Skeletal muscle tissue (tissue), 4 donors: Measurements from ENCODE around the gene RPL15. TPM values are rescaled to one million over a fixed set of nuclear protein-coding genes. Genes with fewer than 3 reads are reported as not detected.
"Not testable (repeated sequence)": the region's sequence is repeated elsewhere in the genome, so short reads cannot be mapped to it uniquely, and the experiment has no call there.

ENCODE experiments used
- H3K27ac ChIP-seq: one replicate; pipeline ENCODE4 v1.7.0; 2013; ENCODE audit warnings: mild to moderate bottlenecking, low read depth, low read length, inconsistent platforms
- H3K27me3 ChIP-seq, 3 donors: one replicate each; pipeline ENCODE4 v1.7.0; 2013; ENCODE audit warnings: low read length in 3 of 3; ENCODE audit not compliant: control insufficient read depth in 3 of 3, insufficient read depth in 3 of 3
- H3K36me3 ChIP-seq, 3 donors: one replicate each; pipeline ENCODE4 v1.7.0; 2013; ENCODE audit warnings: low read length in 3 of 3; ENCODE audit not compliant: control insufficient read depth in 3 of 3, insufficient read depth in 3 of 3
- H3K4me1 ChIP-seq, 3 donors: one replicate each; pipeline ENCODE4 v1.7.0; 2013; ENCODE audit warnings: low read length in 3 of 3, mild to moderate bottlenecking in 3 of 3; ENCODE audit not compliant: control insufficient read depth in 3 of 3, insufficient read depth in 3 of 3
- H3K4me3 ChIP-seq, 3 donors: one replicate each; pipeline ENCODE4 v1.7.0; 2013; ENCODE audit warnings: low read length in 3 of 3
- H3K9ac ChIP-seq, 3 donors: one replicate each; pipeline ENCODE4 v1.7.0; 2013; ENCODE audit warnings: low read length in 3 of 3, mild to moderate bottlenecking in 3 of 3, moderate library complexity in 2 of 3, low read depth in 1 of 3
- H3K9me3 ChIP-seq, 3 donors: one replicate each; pipeline ENCODE4 v1.7.0; 2013; ENCODE audit warnings: low read length in 3 of 3; ENCODE audit not compliant: control insufficient read depth in 3 of 3
- total RNA-seq: library from RNA; depleted of rRNA; stranded (reverse); fragments of >200 nt; gene quantifications from one replicate; pipeline ENCODE4 v1.2.3, GENCODE V29; 2014
- donor health status: Osteomylitis.

The RPL15 gene
- total RNA-seq, 1 donor from 2014 or later = 3,028 TPM

- H3K4me3 ChIP-seq = no peak overlapping the region
- H3K4me1 ChIP-seq = peaks cover 3 to 18% (median 5%) of the 10 kb centered on the region in 3 donors
- peaks cover 0 to 15% (median 8%) of the 10 kb centered on the region in 3 donors for H3K36me3 ChIP-seq
- H3K9me3 ChIP-seq = no peaks in the 10 kb centered on the region
- no peak overlapping the region for H3K9ac ChIP-seq
- no peaks in the 10 kb centered on the region for H3K27me3 ChIP-seq
- H3K27ac ChIP-seq = no peak overlapping the region
Observed at GRCh38 chr3:23888617-23889228, 28.2 kb upstream of the RPL15 start.

GRCh38 chr3:23889386-23889785, 27.5 kb upstream of the RPL15 start:
- no peaks in the 10 kb centered on the region for H3K27me3 ChIP-seq
- peak overlapping the region in 1 of 3 donors; percentile 8 for H3K9ac ChIP-seq
- peaks cover 3 to 18% (median 5%) of the 10 kb centered on the region in 3 donors for H3K4me1 ChIP-seq
- no peak overlapping the region for H3K27ac ChIP-seq
- no peaks in the 10 kb centered on the region for H3K9me3 ChIP-seq
- H3K4me3 ChIP-seq = no peak overlapping the region
- peaks cover 0 to 19% (median 9%) of the 10 kb centered on the region in 3 donors for H3K36me3 ChIP-seq

- Histone ChIP-seq H3K9ac (no peak overlapping the region), H3K27ac (no peak overlapping the region), H3K4me1 (peaks cover 3 to 18% (median 5%) of the 10 kb centered on the region in 3 donors), H3K27me3 (no peaks in the 10 kb centered on the region), H3K9me3 (no peaks in the 10 kb centered on the region), H3K36me3 (peaks cover 0 to 20% (median 13%) of the 10 kb centered on the region in 3 donors), H3K4me3 (no peak overlapping the region)
Observed at GRCh38 chr3:23889950-23890349, 27.0 kb upstream of the RPL15 start.

- no peak overlapping the region for H3K9ac ChIP-seq
- H3K36me3 ChIP-seq = peaks cover 3 to 24% (median 23%) of the 10 kb centered on the region in 3 donors
- no peak overlapping the region for H3K4me3 ChIP-seq
- no peaks in the 10 kb centered on the region for H3K9me3 ChIP-seq
- peaks cover 0 to 1% (median 0%) of the 10 kb centered on the region in 3 donors for H3K4me1 ChIP-seq
- no peaks in the 10 kb centered on the region for H3K27me3 ChIP-seq
- H3K27ac ChIP-seq = no peak overlapping the region
Observed at GRCh38 chr3:23894254-23895061, 22.5 kb upstream of the RPL15 start.

- Histone ChIP-seq H3K36me3 (peaks cover 3 to 31% (median 30%) of the 10 kb centered on the region in 3 donors), H3K27ac (no peak overlapping the region), H3K4me1 (no peaks in the 10 kb centered on the region), H3K9me3 (no peaks in the 10 kb centered on the region), H3K9ac (no peak overlapping the region), H3K27me3 (no peaks in the 10 kb centered on the region), H3K4me3 (no peak overlapping the region)
Observed at GRCh38 chr3:23895181-23895580, 21.8 kb upstream of the RPL15 start.

- H3K4me3 ChIP-seq = no peak overlapping the region
- H3K36me3 ChIP-seq = peaks cover 5 to 24% (median 12%) of the 10 kb centered on the region in 3 donors
Observed at GRCh38 chr3:23900744-23901143, 16.2 kb upstream of the RPL15 start.

GRCh38 chr3:23904545-23904944, 12.4 kb upstream of the RPL15 start:
- Histone ChIP-seq H3K36me3 (peaks cover 4 to 16% (median 10%) of the 10 kb centered on the region in 3 donors), H3K9ac (no peak overlapping the region), H3K4me3 (no peak overlapping the region), H3K27me3 (no peaks in the 10 kb centered on the region), H3K4me1 (no peaks in the 10 kb centered on the region), H3K27ac (no peak overlapping the region), H3K9me3 (no peaks in the 10 kb centered on the region)

More at GRCh38 chr3:23900744-23901143, 16.2 kb upstream of the RPL15 start:
- H3K27me3 ChIP-seq = no peaks in the 10 kb centered on the region
- H3K4me1 ChIP-seq = no peaks in the 10 kb centered on the region
- H3K27ac ChIP-seq = no peak overlapping the region
- no peak overlapping the region for H3K9ac ChIP-seq
- H3K9me3 ChIP-seq = no peaks in the 10 kb centered on the region

- Histone ChIP-seq H3K9ac (no peak overlapping the region), H3K4me1 (no peaks in the 10 kb centered on the region), H3K9me3 (no peaks in the 10 kb centered on the region), H3K27ac (no peak overlapping the region), H3K4me3 (no peak overlapping the region), H3K36me3 (peaks cover 6 to 9% (median 8%) of the 10 kb centered on the region in 3 donors), H3K27me3 (no peaks in the 10 kb centered on the region)
Observed at GRCh38 chr3:23909341-23909740, 7.6 kb upstream of the RPL15 start.

- no peak overlapping the region for H3K27ac ChIP-seq
- H3K36me3 ChIP-seq = peaks cover 6 to 9% (median 8%) of the 10 kb centered on the region in 3 donors
- H3K4me3 ChIP-seq = no peak overlapping the region
- H3K4me1 ChIP-seq = peaks cover 6 to 12% (median 9%) of the 10 kb centered on the region in 3 donors
- H3K9ac ChIP-seq = no peak overlapping the region
- H3K9me3 ChIP-seq = no peaks in the 10 kb centered on the region
- H3K27me3 ChIP-seq = no peaks in the 10 kb centered on the region
Observed at GRCh38 chr3:23911397-23911796, 5.5 kb upstream of the RPL15 start.

GRCh38 chr3:23912335-23912734, 4.6 kb upstream of the RPL15 start:
- H3K4me3 ChIP-seq, H3K36me3 ChIP-seq, H3K9me3 ChIP-seq, H3K27me3 ChIP-seq, H3K9ac ChIP-seq, H3K27ac ChIP-seq: not testable (repeated sequence)
- H3K4me1 ChIP-seq = peaks cover 6 to 13% (median 9%) of the 10 kb centered on the region in 3 donors
